SU-DHL-6 (cell line): ENCODE measurements around the gene ZMYM5.

Source experiments
- H2AFZ ChIP-seq: fragments of 200-600 bp; sonication (generic); 2 replicates; pipeline ENCODE4 v1.6.1; 2014; ENCODE audit warnings: low read depth, mild to moderate bottlenecking, moderate library complexity, mixed read lengths, antibody characterized with exemption, low read length; ENCODE audit not compliant: severe bottlenecking
- H3F3A ChIP-seq: fragments of 200-600 bp; shearing (Covaris generic); 2 replicates; pipeline ENCODE4 v1.6.0; 2016; ENCODE audit warnings: antibody characterized with exemption, mild to moderate bottlenecking; ENCODE audit not compliant: insufficient read depth
- H3K27ac ChIP-seq: fragments of 200-600 bp; sonication (generic); 2 replicates; pipeline ENCODE4 v1.5.1; 2016; ENCODE audit warnings: low read depth, mild to moderate bottlenecking, low read length, moderate library complexity, mixed read lengths
- H3K27me3 ChIP-seq: fragments of 200-600 bp; sonication (generic), shearing (Covaris generic); 2 replicates; pipeline ENCODE4 v1.6.0; 2014; ENCODE audit warnings: mild to moderate bottlenecking, low read length
- H3K36me3 ChIP-seq: fragments of 200-600 bp; sonication (generic); 2 replicates; pipeline ENCODE4 v1.6.1; 2014; ENCODE audit warnings: mild to moderate bottlenecking, low read length, mixed read lengths
- H3K4me2 ChIP-seq: fragments of 300-600, 200-600 bp; shearing (Covaris generic), sonication (generic); 2 replicates; pipeline ENCODE4 v1.6.0; 2014; ENCODE audit warnings: low read length, low read depth, mild to moderate bottlenecking; ENCODE audit not compliant: poor library complexity, severe bottlenecking
- H3K4me3 ChIP-seq: fragments of 200-600 bp; sonication (generic); 2 replicates; pipeline ENCODE4 v1.5.1; 2014; ENCODE audit warnings: antibody characterized with exemption, low read length, mild to moderate bottlenecking, mixed read lengths; ENCODE audit not compliant: insufficient read depth, poor library complexity, severe bottlenecking
- H3K79me2 ChIP-seq: fragments of 200-600 bp; sonication (generic); 2 replicates; pipeline ENCODE4 v1.6.1; 2014; ENCODE audit warnings: mild to moderate bottlenecking, low read length, moderate library complexity; ENCODE audit not compliant: insufficient read depth
- H3K9ac ChIP-seq: fragments of 200-600 bp; sonication (generic); 2 replicates; pipeline ENCODE4 v1.7.0; 2014; ENCODE audit warnings: mild to moderate bottlenecking, low read length
- H3K9me2 ChIP-seq: fragments of 200-600 bp; sonication (generic); replicated peaks from 2 replicates; pipeline ENCODE4 v1.6.1; 2014; ENCODE audit warnings: low read length; ENCODE audit not compliant: insufficient read depth
- H3K9me3 ChIP-seq: fragments of 200-600 bp; sonication (generic); 2 replicates; pipeline ENCODE4 v1.6.1; 2014; ENCODE audit warnings: low read length, mixed read lengths; ENCODE audit not compliant: insufficient read depth
- H4K20me1 ChIP-seq: fragments of 200-600 bp; sonication (generic); 2 replicates; pipeline ENCODE4 v1.6.1; 2014; ENCODE audit warnings: low read depth, mild to moderate bottlenecking, antibody characterized with exemption, low read length, moderate library complexity, mixed read lengths
- EZH2phosphoT487 ChIP-seq: fragments of 200-600 bp; sonication (generic), shearing (Covaris generic); conservative IDR thresholded peaks from 2 replicates; pipeline ENCODE4 v1.6.1; 2018; ENCODE audit warnings: mild to moderate bottlenecking, antibody characterized with exemption, low read length, moderate library complexity, mixed read lengths
- TF ChIP-seq, protein P1 (sequence below): fragments of 200-600 bp; sonication (generic); IDR thresholded peaks from one replicate; pipeline ENCODE4 v1.5.1; 2017; ENCODE audit warnings: antibody characterized with exemption, mild to moderate bottlenecking, low read length, moderate library complexity; ENCODE audit not compliant: insufficient read depth, poor library complexity, severe bottlenecking

Gene ZMYM5

DNA sequence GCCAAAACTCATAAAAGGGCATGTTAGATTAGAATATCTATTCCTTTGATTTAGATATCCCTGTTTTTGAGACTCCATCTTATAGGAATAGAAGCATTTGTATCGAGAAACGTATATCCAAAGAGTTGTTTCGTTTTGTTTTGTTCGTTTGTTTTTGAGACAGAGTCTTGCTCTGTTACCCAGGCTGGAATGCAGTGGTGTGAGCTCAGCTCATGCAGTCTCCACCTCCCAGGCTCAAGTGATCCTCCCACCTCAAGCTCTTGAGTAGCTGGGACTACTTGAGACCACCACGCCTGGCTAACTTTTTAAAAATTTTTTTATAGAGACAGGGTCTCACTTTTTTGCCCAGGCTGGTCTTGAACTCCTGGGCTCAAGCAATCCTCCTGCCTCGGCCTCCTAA, 26.6 kb upstream of the ZMYM5 start:
- H3K9ac ChIP-seq = no peak overlapping the region
- no peaks in the 10 kb centered on the region for H3K9me2 ChIP-seq
- no peaks in the 10 kb centered on the region for H3K79me2 ChIP-seq
- no peaks in the 10 kb centered on the region for H3K9me3 ChIP-seq
- no peak overlapping the region for H3K27ac ChIP-seq
- H3K4me2 ChIP-seq = no peak overlapping the region
- H2AFZ ChIP-seq = no peak overlapping the region
- no peaks in the 10 kb centered on the region for H3K36me3 ChIP-seq
- no peak for TF ChIP-seq EZH2phosphoT487
- TF ChIP-seq, protein P1, sequence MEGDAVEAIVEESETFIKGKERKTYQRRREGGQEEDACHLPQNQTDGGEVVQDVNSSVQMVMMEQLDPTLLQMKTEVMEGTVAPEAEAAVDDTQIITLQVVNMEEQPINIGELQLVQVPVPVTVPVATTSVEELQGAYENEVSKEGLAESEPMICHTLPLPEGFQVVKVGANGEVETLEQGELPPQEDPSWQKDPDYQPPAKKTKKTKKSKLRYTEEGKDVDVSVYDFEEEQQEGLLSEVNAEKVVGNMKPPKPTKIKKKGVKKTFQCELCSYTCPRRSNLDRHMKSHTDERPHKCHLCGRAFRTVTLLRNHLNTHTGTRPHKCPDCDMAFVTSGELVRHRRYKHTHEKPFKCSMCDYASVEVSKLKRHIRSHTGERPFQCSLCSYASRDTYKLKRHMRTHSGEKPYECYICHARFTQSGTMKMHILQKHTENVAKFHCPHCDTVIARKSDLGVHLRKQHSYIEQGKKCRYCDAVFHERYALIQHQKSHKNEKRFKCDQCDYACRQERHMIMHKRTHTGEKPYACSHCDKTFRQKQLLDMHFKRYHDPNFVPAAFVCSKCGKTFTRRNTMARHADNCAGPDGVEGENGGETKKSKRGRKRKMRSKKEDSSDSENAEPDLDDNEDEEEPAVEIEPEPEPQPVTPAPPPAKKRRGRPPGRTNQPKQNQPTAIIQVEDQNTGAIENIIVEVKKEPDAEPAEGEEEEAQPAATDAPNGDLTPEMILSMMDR = no peak
- no peaks in the 10 kb centered on the region for H3F3A ChIP-seq
- H3K27me3 ChIP-seq = no peaks in the 10 kb centered on the region
- H4K20me1 ChIP-seq = no peaks in the 10 kb centered on the region
- H3K4me3 ChIP-seq = no peak overlapping the region

DNA sequence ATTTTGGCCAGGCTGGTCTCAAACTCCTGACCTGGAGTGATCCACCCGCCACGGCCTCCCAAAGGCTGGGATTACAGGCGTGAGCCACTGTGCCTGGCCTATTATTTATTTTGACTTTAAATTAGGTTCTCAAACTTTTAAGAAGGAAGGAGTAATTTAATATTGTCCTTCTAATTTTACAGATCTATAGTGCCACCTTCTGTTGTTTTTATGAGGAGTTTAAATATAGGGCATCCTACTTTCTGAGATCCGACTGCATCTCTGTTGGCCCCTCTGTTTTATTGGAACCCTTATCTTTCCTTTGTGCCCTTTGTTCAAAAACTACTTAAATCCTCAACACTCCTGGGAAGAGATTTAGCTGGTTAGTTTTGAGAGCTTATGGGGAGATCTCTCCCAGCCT, 25.4 kb upstream of the ZMYM5 start:
- TF ChIP-seq EZH2phosphoT487 = no peak
- TF ChIP-seq, protein P1 = no peak
- Histone ChIP-seq H3K79me2 (no peaks in the 10 kb centered on the region), H3K4me2 (no peak overlapping the region), H3K27ac (no peak overlapping the region), H3K9ac (no peak overlapping the region), H2AFZ (no peak overlapping the region), H3K27me3 (no peaks in the 10 kb centered on the region), H3K4me3 (no peak overlapping the region), H3K9me3 (no peaks in the 10 kb centered on the region), H4K20me1 (no peaks in the 10 kb centered on the region), H3F3A (no peaks in the 10 kb centered on the region), H3K9me2 (no peaks in the 10 kb centered on the region), H3K36me3 (no peaks in the 10 kb centered on the region)

DNA sequence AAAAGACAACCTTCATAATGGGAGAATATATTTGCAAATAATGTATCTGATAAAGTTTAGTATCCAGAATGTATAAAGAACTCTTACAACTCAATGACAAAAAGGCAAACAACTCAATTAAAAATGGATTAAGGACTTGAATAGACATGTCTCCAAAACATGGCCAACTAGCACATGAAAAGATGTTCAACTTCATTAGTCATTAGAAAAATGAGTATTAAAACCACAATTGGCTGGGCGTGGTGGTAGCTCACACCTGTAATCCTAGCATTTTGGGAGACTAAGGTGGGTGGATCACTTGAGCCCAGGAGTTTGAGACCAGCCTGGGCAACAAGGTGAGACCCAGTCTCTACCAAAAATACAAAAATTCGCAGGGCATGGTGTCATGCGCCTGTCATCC, 18.8 kb upstream of the ZMYM5 start:
- Histone ChIP-seq H3K27ac (no peak overlapping the region), H3K9me3 (no peaks in the 10 kb centered on the region), H3K36me3 (no peaks in the 10 kb centered on the region), H3K9ac (no peak overlapping the region), H3K27me3 (no peaks in the 10 kb centered on the region), H3K4me2 (no peak overlapping the region), H3K79me2 (no peaks in the 10 kb centered on the region), H2AFZ (no peak overlapping the region), H3F3A (no peaks in the 10 kb centered on the region), H3K4me3 (no peak overlapping the region), H4K20me1 (no peaks in the 10 kb centered on the region; the same call in 1 of the 2 replicates), H3K9me2 (no peaks in the 10 kb centered on the region)
- no peak for TF ChIP-seq EZH2phosphoT487
- TF ChIP-seq, protein P1 = no peak
